DMS114 treated with DMSO at 0.1 percent for 48 hours (cell line): Measurements from ENCODE around the gene RBM20.

Source experiments
- DNase-seq: peaks from one replicate; lab custom pipeline; 2025; ENCODE audit not compliant: unreplicated experiment; lab: John Stamatoyannopoulos, UW

The RBM20 gene

DNA sequence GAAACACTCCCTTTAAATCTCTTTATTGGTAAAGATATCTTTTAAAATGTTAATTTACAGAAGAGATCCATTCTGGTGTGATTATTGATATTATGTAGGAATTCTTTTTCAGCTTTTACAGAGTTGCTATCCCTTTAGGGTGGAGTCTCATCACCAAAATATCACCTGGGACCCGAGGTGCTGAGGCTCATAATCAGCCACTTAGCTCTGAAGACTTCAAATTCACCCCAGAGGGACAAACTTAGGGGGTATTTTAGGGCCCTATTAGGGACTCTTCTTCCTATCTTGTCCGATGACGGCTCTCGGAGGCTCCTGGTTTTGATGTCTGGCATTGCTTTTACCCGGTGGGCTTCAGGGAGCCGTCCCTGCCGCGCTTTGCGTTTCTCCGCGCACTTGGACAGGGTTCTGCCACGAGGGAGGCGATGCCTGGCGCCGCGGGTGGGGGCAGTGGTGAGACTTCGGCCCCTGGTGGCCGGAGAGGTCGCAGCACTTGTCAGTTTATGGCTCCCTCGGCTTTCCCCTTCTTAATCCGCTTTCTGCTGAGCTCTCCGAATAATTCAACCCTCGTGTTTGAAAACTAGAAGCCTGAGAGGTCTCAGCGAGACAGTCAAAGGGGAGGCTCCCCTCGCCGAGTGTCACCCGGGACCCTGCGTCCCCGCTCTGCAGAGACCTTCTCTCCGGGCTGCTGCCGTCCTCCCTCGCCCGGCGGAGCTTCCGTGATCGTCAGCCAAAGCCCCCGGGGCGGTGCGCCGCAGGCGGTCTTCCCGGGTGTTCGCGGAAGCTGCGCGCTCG lies 27.8 kb downstream of the RBM20 start:
- peak; percentile 70 for DNase-seq

DNA sequence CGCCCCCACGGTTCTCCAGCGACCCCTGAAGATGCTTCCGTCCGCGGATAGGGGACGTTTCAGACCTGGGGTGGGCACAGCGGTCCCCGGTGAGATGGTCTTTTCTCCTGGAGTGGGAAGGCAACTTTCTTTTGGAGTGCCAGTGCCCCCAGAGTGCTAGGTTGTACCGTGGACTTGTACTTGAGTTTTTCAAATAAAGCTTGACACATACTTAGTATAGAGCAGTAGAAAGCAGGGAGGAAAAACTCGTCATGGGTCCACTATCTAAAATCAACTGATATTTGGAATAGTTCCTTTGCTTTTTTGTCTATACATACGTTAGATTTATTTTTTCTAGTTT lies 28.4 kb downstream of the RBM20 start:
- no peak for DNase-seq

DNA sequence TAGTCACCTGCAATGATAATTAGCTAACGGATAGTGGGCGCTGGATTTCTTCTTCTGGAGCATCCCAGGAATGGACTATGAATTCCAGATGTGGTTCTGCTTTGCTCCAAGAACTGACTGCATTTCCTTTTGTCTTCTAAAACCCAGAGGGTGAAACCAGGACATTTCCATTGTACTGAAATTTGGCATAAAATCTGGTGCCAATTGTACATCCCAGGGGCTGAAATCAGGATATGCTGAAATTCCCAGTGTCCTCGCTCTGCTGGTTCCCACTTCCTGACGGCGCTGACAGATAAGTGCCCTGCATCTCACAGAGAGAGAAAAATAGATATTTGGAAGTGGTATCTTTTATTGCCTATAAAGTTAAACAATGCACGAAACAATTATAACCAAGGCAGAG lies 31.9 kb downstream of the RBM20 start:
- DNase-seq: no peak

DNA sequence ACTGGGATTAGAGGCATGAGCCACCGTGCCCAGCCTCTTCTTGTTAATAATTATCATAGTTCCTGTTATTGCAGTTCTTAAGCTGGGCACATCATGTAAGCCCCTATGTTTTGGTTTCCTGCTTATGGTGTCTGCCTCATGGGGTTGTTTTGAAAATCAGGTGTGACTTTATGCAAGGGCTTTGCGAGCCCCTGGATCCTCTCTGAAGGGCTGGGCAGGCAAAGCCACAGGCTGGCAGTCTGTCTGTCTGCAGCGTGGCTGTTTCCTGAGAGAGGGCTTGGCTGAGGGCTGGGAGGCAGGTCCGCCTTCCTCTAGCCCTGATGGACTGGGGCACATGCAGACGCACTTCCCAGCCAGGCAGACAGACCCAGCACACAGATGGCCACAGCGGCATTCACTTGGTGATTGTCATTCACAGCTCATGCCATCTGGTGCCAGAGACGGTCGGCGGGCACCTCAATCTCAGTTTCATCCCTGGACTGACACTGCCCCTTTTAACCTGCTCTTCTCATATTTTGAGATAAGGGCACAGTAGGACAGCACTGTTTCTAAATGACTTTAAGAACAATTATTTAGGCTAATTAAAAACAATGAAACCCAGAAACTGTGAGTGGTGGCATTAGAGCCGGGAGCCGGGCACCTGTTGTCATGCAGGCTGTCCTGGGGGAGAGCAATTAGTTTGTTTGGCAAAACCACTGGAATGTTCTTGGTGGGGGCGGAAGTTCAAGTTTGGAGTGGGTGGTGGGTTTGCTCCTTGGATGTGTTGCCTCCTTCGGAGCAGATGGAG lies 35.5 kb downstream of the RBM20 start:
- no peak for DNase-seq

DNA sequence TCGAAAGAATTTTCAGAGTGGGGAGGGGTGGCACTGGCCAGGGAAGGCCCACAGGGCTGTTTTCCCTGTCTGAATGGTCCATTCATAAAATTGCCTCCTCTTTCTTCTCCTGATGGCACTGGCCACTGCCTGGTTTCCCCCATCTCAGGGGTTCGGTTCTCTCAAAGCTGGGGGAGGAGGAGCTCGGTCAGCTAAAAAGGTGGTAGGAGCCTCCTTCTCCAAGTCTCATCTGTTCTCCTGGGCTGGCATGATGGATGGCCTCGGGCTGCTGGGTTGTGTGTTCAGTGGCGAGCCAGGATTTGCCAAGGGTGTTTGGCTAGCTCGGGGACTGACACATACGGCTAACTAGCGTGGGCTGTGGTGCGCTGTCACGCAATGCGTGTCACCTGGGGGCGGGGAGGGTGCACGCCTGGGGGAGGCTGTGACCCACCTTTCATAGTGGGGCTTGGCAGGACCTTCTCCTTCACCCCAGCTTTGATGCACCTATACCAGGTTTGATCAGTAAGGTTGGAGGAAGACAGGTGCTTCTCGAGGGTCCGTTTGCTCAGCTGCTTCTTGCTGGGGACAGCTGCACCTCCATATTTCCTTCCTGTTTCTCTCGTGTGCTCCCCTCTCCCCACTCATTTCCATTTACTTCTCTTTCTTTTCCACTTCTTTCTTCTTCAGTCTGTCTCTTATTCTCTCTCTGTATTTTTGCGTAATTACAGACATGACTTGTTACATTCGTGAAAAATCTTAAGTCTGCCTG lies 36.3 kb downstream of the RBM20 start:
- DNase-seq: no peak

DNA sequence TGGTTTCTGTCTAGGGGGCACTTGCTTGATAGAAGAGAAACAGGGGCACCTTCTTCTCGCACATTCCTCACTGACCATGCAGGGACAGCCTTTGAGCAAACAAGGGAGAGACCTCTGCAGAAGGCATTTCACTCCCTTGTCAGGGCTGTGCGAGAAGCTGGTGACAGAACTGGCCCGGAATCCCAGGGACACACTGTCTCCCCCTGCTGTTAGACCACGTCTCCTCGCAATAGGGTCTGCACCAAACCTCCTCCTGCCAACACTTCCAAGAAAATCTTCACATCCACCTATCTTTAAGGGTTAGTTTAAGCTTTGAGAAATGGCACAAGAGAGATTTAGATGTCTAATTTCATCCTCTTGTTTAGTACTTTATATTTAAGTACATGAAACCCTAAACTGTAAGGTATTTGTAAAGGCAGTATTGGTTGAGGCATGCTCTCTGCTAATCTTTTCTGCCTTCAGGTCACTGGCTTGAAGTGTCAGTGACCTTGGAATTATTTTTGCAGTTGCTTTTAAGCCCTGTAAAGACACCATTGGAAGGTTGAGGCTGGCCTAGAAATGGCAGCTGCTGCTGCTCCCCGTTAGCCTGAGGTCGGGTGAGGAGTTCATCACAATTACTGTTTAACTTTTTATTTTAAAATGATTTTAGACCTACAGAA lies 37.0 kb downstream of the RBM20 start:
- DNase-seq: peak; percentile 5

DNA sequence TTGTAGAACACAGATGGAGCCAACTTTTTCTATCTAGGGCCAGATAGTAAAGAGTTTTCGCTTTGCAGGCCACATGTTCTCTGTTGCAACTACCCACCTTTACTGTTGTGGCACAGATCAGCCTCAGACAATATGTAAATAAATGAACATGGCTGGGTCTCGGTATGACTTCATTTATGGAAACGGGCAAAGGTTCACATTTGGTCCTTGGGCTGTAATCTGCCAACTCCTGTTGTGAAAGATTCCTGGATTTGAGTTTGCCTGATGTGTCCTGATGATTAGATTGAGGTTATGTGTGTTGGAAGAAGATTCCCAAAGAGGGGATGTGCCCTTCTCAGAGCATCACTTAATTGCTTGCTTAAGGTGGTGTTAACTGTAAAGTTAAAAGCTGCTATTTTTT lies 38.2 kb downstream of the RBM20 start:
- no peak for DNase-seq

DNA sequence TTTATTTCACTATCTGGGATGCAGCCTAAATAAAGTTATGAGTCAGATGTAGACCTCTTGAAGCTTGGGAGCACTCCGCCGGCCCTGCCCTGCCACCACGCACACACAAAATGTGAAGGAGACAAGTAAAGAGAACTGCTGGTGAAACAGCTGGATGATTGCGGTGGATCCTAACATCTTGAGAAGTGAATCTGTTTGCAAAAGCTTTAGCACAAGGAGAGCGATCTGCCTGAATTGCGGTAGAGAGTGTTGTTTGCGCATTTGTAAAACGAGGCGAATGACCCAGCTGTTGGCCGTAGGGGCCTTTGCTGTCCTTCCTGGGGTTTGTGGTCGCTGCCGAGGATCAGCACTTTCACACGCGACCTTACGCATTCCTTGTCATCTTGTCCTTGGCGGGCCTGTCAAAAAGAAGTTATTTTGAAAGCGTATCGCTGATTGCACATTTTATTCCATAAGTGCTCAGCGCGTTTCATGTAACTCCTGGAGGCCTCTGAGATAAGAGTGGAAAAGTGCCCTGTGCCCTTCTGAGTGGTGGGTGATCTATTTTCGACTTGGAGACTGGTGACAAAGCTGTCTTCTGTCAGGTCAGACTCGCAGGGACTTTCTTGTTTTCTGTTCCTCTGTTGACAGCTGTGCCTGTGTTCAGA lies 40.8 kb downstream of the RBM20 start:
- DNase-seq: no peak

DNA sequence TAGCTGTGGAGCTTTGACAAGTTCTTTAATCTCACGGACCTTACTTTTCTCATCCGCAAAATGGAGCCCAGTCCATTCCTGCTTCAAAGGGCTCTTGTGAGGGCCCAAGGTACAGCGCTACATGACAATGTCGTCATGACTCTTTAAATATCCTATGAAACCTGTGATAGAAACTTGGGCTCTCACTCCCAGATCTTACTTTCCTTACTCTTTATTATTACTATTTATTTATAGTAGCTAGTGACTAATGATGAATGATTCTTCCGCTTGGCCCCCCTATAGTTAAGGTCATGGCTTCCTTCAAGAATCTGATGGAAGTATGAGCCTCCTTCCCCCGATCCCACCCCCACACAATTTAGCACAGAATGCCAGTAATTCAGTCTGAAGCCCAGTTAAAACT lies 41.9 kb downstream of the RBM20 start:
- DNase-seq: no peak

DNA sequence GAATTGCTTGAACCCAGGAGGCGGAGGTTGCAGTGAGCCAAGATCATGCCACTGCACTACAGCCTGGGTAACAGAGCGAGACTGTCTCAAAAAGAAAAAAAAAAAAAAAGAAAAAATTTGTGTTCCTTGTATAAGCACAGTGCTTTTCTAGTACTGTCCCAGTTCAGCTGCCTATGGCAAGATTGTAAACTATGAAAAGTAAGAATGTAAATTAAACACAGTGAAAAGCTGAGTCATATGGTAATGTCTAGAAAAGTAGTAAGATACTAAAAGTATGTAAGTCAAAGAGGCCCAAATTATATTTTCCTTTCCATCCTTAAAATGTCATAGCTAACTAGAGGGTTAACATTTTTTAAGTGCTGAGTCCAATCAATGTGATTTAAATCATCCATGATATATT lies 42.8 kb downstream of the RBM20 start:
- no peak for DNase-seq

DNA sequence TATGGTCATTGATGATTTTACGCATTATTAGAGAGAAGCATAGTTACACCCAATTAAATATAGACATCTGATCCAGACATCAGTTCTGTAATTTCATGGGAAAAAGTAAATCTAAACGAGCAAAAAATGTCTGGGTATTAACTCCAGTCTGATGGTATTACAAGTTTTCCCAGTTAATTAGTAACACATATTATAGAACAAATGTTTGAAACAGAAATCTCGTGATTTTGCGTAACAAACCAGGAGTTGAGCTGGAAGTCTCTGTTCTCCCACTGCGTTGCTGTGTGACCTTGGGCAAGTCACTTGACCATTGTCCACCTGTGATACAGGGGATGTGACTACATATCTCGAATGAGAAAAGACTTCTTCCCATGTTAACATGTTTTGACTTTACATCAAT lies 43.3 kb downstream of the RBM20 start:
- DNase-seq: no peak

DNA sequence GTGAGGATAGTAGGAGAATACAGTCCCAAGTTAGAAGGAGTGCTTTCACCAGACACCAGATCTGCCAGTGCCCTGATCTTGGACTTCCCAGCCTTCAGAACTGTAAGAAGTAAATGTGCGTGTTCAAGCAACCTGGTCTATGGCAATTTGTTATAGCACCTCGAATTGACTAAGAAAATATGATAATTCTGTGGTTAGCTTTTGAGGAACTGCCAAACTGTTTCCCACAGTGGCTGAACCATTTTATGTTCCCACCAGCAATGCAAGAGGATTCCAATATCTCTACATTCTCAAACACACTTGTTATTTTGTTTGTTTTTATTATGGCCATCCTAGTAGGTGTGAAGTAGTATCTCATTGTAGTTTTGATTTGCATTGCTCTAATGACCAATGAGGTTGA lies 47.0 kb downstream of the RBM20 start:
- DNase-seq: no peak

DNA sequence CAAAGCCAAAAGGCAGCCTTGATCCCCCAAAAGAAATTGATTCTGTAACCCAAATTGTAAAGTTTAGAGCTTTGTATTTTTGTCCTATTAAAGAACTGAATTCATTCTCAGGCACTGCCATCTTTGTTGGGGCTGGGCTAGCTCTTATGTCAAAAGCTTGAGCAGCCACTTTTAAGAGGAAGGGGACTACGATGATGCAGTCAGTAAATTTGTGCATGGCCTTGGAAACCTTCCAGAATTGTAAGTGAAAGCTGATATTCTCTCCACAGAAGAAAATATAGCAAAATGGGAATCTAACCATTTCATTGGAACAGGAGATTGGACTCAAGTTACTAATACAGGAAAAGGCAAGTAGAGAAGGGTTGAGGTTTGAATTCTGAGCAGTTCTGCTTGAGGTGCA lies 50.1 kb downstream of the RBM20 start:
- no peak for DNase-seq

DNA sequence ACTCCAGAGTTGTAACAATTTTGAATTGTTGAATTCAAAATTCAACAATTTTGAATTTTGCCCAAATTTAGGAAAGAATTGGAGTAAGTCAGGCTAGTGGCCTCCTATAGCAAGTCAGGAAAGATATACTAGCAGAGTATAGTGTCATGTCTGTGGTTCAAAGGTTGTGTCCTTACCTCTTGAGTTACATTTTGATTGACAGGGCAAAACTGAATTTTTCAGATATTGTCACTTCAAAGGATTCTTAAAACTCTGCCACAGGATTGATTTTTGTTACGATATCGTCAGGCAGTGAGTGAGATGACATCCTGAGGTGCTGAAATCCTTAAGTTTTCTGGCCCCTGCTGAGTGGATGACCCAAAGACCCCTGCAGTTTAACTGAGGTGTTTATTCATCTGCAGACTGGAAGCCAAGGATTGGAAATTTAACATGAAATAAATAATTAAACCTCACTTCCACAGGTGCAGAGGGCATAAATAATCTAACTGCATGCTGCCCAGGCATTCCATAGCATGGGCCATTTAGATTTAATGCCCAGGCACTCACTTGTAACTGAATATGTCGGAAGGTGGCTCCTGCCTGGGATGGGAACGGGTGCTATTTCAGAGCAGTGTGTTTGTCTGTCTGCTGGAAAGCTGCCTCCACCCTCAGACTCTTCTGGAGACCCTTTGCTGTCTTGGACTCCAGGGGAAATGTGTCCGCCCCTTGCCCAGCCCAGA lies 50.8 kb downstream of the RBM20 start:
- no peak for DNase-seq

DNA sequence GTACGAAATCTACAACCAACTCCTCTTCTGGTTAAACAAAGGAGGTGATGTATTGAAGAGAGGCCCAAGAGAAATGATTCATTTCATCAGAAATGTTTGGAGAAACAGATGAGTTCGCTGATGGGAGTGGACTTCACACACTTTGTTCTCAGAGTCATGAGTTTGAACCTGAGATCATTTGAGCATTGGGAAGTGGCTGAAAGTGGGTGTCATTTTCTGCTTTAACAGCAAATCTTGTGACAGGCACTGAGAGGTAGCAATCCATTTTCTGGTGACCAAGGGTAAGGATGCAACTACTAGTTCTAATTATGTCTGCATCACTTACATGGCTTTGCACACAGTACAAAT lies 51.4 kb downstream of the RBM20 start:
- DNase-seq: no peak

DNA sequence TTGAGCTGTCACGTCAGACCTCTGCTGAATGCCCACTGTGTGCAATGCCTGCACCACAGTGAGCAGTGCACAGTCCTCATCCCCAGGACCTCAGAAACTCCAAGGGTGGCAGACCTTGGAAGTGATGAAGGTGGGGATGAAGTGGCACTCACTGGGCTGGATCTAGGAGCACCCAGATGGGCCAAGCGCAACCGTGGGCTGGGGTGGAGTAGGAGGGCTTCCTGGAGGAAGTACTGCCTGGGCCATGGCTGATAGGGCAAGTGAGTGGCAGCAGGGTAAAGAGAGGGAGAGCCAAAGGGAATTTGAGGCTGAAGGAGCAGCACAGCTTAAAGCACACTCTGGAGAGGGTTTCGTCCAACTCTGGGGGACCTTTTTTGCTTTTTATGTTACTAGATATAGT lies 52.3 kb downstream of the RBM20 start:
- no peak for DNase-seq

DNA sequence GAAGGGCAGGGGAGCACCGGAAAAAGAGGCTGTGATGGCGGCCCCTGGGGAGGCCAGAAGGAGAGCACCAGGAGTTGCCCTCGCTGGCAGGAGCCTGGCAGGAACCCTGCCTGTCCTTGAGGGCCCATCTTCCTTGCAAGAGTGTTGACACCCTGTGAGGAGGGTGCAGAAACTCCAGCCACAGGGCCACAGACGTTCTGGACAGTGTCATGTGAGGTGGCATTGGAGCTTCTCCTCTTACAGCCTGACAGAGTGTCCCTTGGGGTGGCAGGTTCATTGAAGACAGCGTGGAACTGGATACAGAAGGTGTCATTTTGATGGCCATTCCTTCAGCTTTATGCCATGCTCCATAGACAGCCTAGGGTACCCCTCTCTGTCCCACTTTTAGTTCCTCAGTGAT lies 54.2 kb downstream of the RBM20 start:
- DNase-seq: no peak

DNA sequence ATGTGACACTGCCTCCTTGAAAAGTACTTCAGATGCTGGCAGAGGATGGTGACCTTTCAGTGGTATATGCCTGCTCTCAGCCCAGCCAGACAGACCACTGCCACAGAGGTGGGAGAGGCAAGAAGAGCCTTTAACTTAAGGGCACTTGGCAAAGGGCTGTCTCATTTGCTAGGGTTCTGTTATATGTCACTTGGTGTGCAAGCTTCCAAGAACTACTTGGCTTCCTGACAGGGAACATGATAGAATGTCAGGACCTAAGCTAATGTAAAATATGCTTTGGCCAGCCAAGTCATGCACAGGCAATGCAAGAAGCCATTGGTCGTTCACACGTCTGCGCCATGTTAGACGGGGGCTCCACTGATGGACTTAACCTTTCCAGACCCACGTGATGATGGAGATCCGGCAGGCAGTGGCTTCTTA lies 54.7 kb downstream of the RBM20 start:
- no peak for DNase-seq

DNA sequence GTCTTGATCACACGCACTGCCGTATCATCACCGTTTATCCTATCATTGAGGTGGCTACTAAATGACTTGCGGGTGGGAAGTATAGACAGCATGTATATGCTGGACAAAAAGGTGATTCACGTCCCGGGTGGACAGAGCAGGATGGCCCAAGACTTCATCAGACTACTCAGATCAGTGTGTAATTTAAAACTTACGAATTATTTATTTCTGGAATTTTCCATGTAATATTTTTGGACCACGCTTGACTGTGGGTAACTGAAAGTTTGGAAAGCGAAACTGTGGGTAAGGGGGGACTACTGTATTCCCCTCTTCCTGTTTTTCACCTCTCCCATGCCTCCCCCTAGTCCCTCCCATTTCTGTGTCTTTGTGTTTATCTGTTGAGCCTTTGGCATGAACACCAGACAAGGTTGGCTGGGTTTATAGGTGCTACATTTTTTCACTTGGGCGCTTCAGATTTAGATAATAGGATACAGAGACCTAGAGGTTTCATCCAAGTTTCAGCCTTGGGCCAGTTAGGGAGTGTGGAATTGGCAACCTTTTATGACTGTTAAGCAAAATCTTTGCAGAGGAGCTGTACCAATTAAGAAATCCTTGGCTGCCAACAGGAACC lies 55.8 kb downstream of the RBM20 start:
- DNase-seq: no peak
